ENCODE data around the gene GLUL. TPM values are rescaled to one million over a fixed set of nuclear protein-coding genes. Genes with fewer than 3 reads are reported as not detected.
A peak's percentile ranks its signal among the peaks of the same experiment; 100 is the strongest.

Gene GLUL
- total RNA-seq, 3 donors from 2014 or later (not counting 1 experiment from before 2014, with no cell fraction given) = 128 to 420 (median 134) TPM

DNA sequence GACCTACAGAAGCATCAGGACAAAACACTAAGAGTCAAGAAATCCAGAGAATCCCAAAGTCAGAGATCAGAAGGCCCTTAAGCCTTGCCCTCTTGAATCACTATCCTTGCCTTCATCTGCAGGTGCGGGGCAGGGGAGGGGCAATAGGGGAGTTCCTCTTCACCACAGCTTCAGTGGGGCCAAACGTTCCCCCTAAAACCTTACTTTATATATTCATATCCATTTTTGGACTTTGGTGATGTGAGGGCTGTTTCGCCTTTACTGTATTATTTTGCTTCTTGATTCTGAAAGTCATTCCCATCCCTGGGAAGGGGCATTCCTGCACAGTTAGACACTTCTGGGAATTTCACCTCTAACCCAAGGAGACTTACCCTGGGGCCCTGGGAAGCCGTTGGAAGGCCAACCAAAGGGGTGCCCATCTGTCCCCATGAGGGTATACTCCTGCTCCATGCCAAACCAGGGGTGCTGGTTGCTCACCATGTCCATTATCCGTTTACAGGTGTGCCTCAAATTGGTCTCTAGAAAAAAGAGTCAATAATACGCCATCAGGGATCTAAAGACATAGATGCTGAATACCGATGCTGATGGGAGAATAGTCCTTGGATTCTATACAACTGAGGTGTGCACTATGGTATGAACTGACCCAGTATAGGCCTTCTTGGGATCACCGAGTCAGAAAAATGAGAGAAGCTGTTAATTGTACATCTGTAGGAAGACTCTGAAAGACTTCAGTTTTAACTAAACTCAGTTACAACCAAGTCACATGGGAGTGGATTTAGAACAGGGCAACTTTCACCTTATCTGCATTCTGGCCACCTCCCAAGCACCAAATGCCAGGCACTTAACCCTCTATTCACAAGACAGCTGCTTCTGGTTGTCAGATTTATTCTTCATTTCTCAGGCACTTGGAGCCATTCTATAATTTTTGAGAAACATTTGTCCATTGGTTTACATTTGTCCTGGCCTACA is 5.4 kb downstream of the GLUL start:
- Mint-ChIP-seq H3K9me3 (no peaks in the 10 kb centered on the region), H3K4me3 (no peak overlapping the region), H3K36me3 (peaks cover 33% of the 10 kb centered on the region), H3K4me1 (peaks cover 26 to 27% of the 10 kb centered on the region in 2 donors), H3K27ac (peak overlapping the region in 1 of 2 donors; percentile 35), H3K27me3 (ENCODE audit: low read depth in 2 of 2) (no peaks in the 10 kb centered on the region)
- intact Hi-C loops (cut with micrococcal nuclease) = no loop called here
- DNase-seq (no peak), ATAC-seq (no peak)
- Histone ChIP-seq H3K36me3 (ENCODE audit: control insufficient read depth, insufficient read depth, low read length) (peaks cover 56% of the 10 kb centered on the region), H3K27me3 (ENCODE audit: control insufficient read depth, insufficient read depth, low read length) (no peaks in the 10 kb centered on the region), H3K4me3 (ENCODE audit: low read length) (no peak overlapping the region), H3K9me3 (ENCODE audit: control insufficient read depth, insufficient read depth, low read length) (no peaks in the 10 kb centered on the region), H3K4me1 (ENCODE audit: control insufficient read depth, insufficient read depth, low read length) (peaks cover 13% of the 10 kb centered on the region), H3K27ac (ENCODE audit: low read length) (no peak overlapping the region)
- 97% methylated on average over 5 of the region's 8 CpGs for WGBS (ENCODE audit: insufficient coverage)
- TF ChIP-seq, protein P1, sequence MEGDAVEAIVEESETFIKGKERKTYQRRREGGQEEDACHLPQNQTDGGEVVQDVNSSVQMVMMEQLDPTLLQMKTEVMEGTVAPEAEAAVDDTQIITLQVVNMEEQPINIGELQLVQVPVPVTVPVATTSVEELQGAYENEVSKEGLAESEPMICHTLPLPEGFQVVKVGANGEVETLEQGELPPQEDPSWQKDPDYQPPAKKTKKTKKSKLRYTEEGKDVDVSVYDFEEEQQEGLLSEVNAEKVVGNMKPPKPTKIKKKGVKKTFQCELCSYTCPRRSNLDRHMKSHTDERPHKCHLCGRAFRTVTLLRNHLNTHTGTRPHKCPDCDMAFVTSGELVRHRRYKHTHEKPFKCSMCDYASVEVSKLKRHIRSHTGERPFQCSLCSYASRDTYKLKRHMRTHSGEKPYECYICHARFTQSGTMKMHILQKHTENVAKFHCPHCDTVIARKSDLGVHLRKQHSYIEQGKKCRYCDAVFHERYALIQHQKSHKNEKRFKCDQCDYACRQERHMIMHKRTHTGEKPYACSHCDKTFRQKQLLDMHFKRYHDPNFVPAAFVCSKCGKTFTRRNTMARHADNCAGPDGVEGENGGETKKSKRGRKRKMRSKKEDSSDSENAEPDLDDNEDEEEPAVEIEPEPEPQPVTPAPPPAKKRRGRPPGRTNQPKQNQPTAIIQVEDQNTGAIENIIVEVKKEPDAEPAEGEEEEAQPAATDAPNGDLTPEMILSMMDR (IDR thresholded peaks at IDR 0.05) = no peak

- no peak overlapping the region for H3K4me3 Mint-ChIP-seq
- H3K36me3 Mint-ChIP-seq = peaks cover 33% of the 10 kb centered on the region
- DNase-seq (no peak), ATAC-seq (no peak)
- TF ChIP-seq, protein P1 (IDR thresholded peaks at IDR 0.05) = no peak
- Histone ChIP-seq H3K9me3 (ENCODE audit: control insufficient read depth, insufficient read depth, low read length) (no peaks in the 10 kb centered on the region), H3K4me1 (ENCODE audit: control insufficient read depth, insufficient read depth, low read length) (peaks cover under 1% of the 10 kb centered on the region), H3K36me3 (ENCODE audit: control insufficient read depth, insufficient read depth, low read length) (peaks cover 56% of the 10 kb centered on the region), H3K27ac (ENCODE audit: low read length) (no peak overlapping the region), H3K4me3 (ENCODE audit: low read length) (no peak overlapping the region), H3K27me3 (ENCODE audit: control insufficient read depth, insufficient read depth, low read length) (no peaks in the 10 kb centered on the region)
- no peaks in the 10 kb centered on the region for H3K27me3 Mint-ChIP-seq (ENCODE audit: low read depth in 2 of 2)
- no peak overlapping the region for H3K27ac Mint-ChIP-seq
- no peaks in the 10 kb centered on the region for H3K9me3 Mint-ChIP-seq
- intact Hi-C loops (cut with micrococcal nuclease) = no loop called here
- peaks cover 12% of the 10 kb centered on the region in 2 donors for H3K4me1 Mint-ChIP-seq
- WGBS (ENCODE audit: insufficient coverage) = 98% methylated on average over 19 of the region's 19 CpGs
Observed at GRCh38 chr1:182384387-182384960, 7.1 kb downstream of the GLUL start.

- intact Hi-C loops (cut with micrococcal nuclease) = no loop called here
- 93% methylated on average over 6 of the region's 7 CpGs for WGBS (ENCODE audit: insufficient coverage)
Observed at GRCh38 chr1:182383934-182384333, 7.7 kb downstream of the GLUL start.

More at GRCh38 chr1:182383934-182384333, 7.7 kb downstream of the GLUL start:
- Mint-ChIP-seq H3K4me1 (peaks cover 6% of the 10 kb centered on the region in 2 donors), H3K27ac (no peak overlapping the region), H3K4me3 (no peak overlapping the region), H3K27me3 (ENCODE audit: low read depth in 2 of 2) (no peaks in the 10 kb centered on the region), H3K9me3 (no peaks in the 10 kb centered on the region), H3K36me3 (peaks cover 33% of the 10 kb centered on the region)
- Histone ChIP-seq H3K36me3 (ENCODE audit: control insufficient read depth, insufficient read depth, low read length) (peaks cover 56% of the 10 kb centered on the region), H3K4me3 (ENCODE audit: low read length) (no peak overlapping the region), H3K27me3 (ENCODE audit: control insufficient read depth, insufficient read depth, low read length) (no peaks in the 10 kb centered on the region), H3K27ac (ENCODE audit: low read length) (no peak overlapping the region), H3K9me3 (ENCODE audit: control insufficient read depth, insufficient read depth, low read length) (no peaks in the 10 kb centered on the region), H3K4me1 (ENCODE audit: control insufficient read depth, insufficient read depth, low read length) (no peaks in the 10 kb centered on the region)
- no peak for ATAC-seq
- TF ChIP-seq, protein P1 (IDR thresholded peaks at IDR 0.05) = no peak
- DNase-seq = no peak

All from natural killer cell (primary cell).